K562 treated with DMSO at 1 percent for 48 hours (cell line): Measurements from ENCODE around the gene BCL3. TPM values are rescaled to one million over a fixed set of nuclear protein-coding genes. Genes with fewer than 3 reads are reported as not detected.

Experiments used
- total RNA-seq: library from RNA; unstranded; fragments of 300-600 nt; gene quantifications from 2 replicates; pipeline ENCODE4 v1.2.3, GENCODE V29; 2022; ENCODE audit warnings: low replicate concordance; ENCODE audit errors: extremely low read depth

The BCL3 gene
- not detected in 2 replicates for total RNA-seq

GRCh38 chr19:44748426-44749254 is at the start of gene BCL3:
TSS of gene BCL3 (plus strand) at chr19:44748708. CDS start at chr19:44748791, 83 bp downstream.

GRCh38 chr19:44777715-44778347 is 29.3 kb downstream of the BCL3 start, which contains the start of gene CBLC:
TSS of gene CBLC (plus strand) at chr19:44777890. CDS start at chr19:44777932, 42 bp downstream.

GRCh38 chr19:44808463-44809371 is 60.2 kb downstream of the BCL3 start, which contains the start of gene BCAM:
TSS of gene BCAM (plus strand) at chr19:44809103. CDS start at chr19:44809125, 22 bp downstream.

Other genes starting within 250 kb of the BCL3 start
- not detected in 2 replicates for gene ZNF180, start 248.2 kb upstream of the BCL3 start, total RNA-seq
- gene CEACAM20, start 219.0 kb upstream of the BCL3 start, total RNA-seq = not detected in 2 replicates
- gene IGSF23, start 135.1 kb upstream of the BCL3 start, total RNA-seq = not detected in 2 replicates
- not detected in 2 replicates for gene PVR, start 104.8 kb upstream of the BCL3 start, total RNA-seq
- not detected in 2 replicates for gene CEACAM19, start 77.2 kb upstream of the BCL3 start, total RNA-seq
- gene CEACAM16, start 49.6 kb upstream of the BCL3 start, total RNA-seq = not detected in 2 replicates
- not detected in 2 replicates for gene CBLC, start 29.2 kb downstream of the BCL3 start, total RNA-seq
- not detected in 2 replicates for gene BCAM, start 60.4 kb downstream of the BCL3 start, total RNA-seq
- not detected in 2 replicates for gene NECTIN2, start 97.6 kb downstream of the BCL3 start, total RNA-seq
- not detected in 2 replicates for gene TOMM40, start 142.5 kb downstream of the BCL3 start, total RNA-seq
- 593 and 1,577 TPM in 2 replicates for gene APOE, start 157.1 kb downstream of the BCL3 start, total RNA-seq
- gene APOC1, start 165.9 kb downstream of the BCL3 start, total RNA-seq = not detected in 2 replicates
- not detected in 2 replicates for gene APOC4, start 193.5 kb downstream of the BCL3 start, total RNA-seq
- gene APOC2, start 197.3 kb downstream of the BCL3 start, total RNA-seq = not detected in 2 replicates
- gene CLPTM1, start 206.7 kb downstream of the BCL3 start, total RNA-seq = not detected in 2 replicates